NT2/D1 (cell line): Measurements from ENCODE around the gene MITF.

Experiments used
- SUZ12 ChIP-seq: IDR thresholded peaks from 2 replicates; pipeline ENCODE4 v1.6.1; 2011; ENCODE audit not compliant: insufficient read length, insufficient read depth; ENCODE audit errors: extremely low read depth
- YY1 ChIP-seq: IDR thresholded peaks from 2 replicates; pipeline ENCODE4 v1.6.1; 2011; ENCODE audit not compliant: insufficient read length, insufficient read depth
- ZNF274 ChIP-seq: IDR thresholded peaks from 2 replicates; pipeline ENCODE4 v1.6.1; 2011; ENCODE audit warnings: mild to moderate bottlenecking, low read depth, low read length

- TF ChIP-seq ZNF274 (no peak), YY1 (no peak), SUZ12 (no peak)
Observed at GRCh38 chr3:69699183-69699582, 40.1 kb upstream of the MITF start.
